Measurements from ENCODE around the gene TRAPPC11. TPM values are rescaled to one million over a fixed set of nuclear protein-coding genes. Genes with fewer than 3 reads are reported as not detected.
"Not testable (repeated sequence)": the region's sequence is repeated elsewhere in the genome, so short reads cannot be mapped to it uniquely, and the experiment has no call there.

TRAPPC11 gene
- 17.2 and 35.7 TPM in 2 replicates for total RNA-seq (2014; rRNA removed; shearing (Covaris generic); ENCODE audit: low replicate concordance)

DNA sequence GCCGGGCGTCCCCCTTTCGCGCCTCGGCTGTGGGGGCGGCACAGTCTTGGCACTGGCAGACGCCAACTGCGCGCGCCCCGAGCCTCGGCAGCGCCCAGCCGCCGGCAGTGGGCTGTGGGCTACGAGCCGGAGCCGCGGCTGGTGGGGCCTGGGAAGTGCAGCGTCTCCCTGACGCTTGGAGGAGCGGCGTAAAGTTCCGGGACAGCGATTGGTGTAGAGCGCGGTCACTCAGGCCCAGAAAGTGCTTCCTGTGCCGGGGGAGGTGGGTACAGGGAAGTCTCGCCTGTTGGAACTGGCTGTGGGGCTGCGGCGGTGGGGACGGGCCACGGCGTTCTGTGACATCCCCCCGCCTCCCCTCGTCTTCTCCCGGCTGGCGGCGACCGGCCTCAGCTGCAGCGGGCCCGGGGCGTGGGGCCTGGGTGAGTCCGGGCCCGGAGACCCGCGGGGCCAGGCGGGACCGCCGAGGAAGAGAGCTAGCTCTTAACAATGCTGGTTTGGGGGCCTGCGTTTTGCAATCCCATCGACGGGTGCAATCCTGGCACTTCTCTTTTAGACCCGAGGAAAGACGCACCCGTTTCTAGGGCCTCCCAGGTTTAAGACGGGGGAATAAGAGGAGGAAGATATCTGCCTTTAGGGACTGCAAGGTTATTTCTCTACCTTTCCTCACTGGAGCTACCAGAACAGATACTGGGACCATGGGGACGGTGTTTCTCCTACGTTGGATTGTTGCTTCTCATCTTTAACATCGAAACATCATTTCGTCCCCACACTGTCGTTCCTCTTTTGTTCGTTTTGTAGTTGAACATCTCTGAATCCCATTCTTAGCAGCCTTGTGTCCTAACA, at the start of gene TRAPPC11, which contains the start of gene RWDD4:
TSS of gene TRAPPC11 (plus strand) at position 265 of the 843 bp plus-strand sequence. CDS start 4,575 bp downstream, outside the sequence.
TSS of gene RWDD4 (minus strand) at position 157 of the 843 bp plus-strand sequence. CDS start 233 bp downstream, outside the sequence.
- in situ Hi-C loops (cut with HindIII; ENCODE audit: low pct_unique_long_range_greater_than_20kb, low sequenced_read_pairs), result no loop called here
- DNase-seq (ENCODE audit: low read depth), result peak; percentile 96

DNA sequence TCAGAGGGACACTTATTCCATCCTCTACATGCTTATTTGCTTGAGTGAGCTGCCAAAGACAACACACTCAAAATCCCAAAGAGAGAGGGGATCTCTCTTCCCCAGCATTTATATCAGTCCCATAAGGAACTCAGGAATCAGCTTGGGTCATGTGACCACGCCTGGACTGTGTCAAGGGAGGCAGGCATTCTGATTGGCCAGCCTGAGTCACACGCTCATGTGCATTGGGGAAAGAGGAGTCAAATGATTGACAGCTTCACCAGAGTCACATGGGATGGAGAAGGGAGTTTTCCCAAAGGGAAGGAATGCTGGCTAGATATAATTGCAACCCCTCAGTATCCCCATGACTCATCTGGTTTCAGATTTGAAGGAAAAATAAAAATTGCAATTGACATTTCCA, 49.1 kb upstream of the TRAPPC11 start:
- peak; percentile 28 for DNase-seq (ENCODE audit: low read depth)
- in situ Hi-C loops (cut with HindIII; ENCODE audit: low pct_unique_long_range_greater_than_20kb, low sequenced_read_pairs), result no loop called here

DNA sequence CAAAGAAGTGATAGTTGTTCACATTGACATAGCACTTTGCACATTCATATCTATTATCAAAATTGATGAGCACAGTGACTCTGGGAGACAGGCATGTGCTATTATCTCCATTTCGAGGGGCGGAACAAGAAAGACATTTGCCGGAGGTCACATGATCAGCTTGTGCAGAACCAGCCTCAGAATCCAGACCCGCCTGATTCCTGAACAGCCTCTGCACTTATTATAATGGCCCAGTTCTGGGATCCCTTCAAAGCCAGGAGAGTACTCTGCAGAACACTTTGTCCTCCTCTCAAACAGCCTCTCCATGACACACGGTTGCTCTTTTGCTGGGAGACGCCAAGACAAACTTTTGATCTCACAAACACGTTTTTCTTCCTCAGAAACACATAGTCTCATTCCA, 48.5 kb upstream of the TRAPPC11 start:
- DNase-seq (ENCODE audit: low read depth), result no peak
- in situ Hi-C loops (cut with HindIII; ENCODE audit: low pct_unique_long_range_greater_than_20kb, low sequenced_read_pairs), result no loop called here

- in situ Hi-C loops (cut with HindIII; ENCODE audit: low pct_unique_long_range_greater_than_20kb, low sequenced_read_pairs), result no loop called here
- no peak for DNase-seq (ENCODE audit: low read depth)
These were observed 47.8 kb upstream of the TRAPPC11 start for GRCh38 chr4:183611210-183611830.

GRCh38 chr4:183612329-183613250, 46.5 kb upstream of the TRAPPC11 start:
- DNase-seq (ENCODE audit: low read depth), result no peak
- in situ Hi-C loops (cut with HindIII; ENCODE audit: low pct_unique_long_range_greater_than_20kb, low sequenced_read_pairs), result no loop called here

GRCh38 chr4:183617075-183617474, 42.0 kb upstream of the TRAPPC11 start:
- in situ Hi-C loops (cut with HindIII; ENCODE audit: low pct_unique_long_range_greater_than_20kb, low sequenced_read_pairs), result no loop called here
- no peak for DNase-seq (ENCODE audit: low read depth)

- in situ Hi-C loops (cut with HindIII; ENCODE audit: low pct_unique_long_range_greater_than_20kb, low sequenced_read_pairs), result no loop called here
- DNase-seq (ENCODE audit: low read depth), result no peak
These were observed 40.4 kb upstream of the TRAPPC11 start for GRCh38 chr4:183618681-183619080.

GRCh38 chr4:183620421-183620820, 38.7 kb upstream of the TRAPPC11 start:
- no peak for DNase-seq (ENCODE audit: low read depth)
- in situ Hi-C loops (cut with HindIII; ENCODE audit: low pct_unique_long_range_greater_than_20kb, low sequenced_read_pairs), result no loop called here

DNA sequence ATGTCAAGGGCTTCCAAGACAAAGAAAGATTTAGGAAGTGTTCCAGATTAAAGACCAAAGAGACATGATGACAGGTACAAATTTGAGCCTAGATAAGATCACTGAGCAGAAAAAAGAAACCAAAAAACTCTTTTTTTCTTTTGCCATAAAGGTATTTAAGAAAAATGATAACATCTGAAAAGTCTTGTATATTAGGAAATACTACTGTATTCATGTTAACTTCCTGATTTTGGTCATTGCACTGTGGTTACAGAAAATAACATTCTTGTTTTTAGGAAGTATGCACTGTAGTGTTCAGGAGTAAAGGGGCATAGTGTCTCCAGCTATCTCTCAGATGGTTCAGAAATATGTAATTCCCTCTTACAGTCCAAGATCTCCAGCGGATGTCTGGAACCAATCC, 37.2 kb upstream of the TRAPPC11 start:
- DNase-seq (ENCODE audit: low read depth), result no peak
- in situ Hi-C loops (cut with HindIII; ENCODE audit: low pct_unique_long_range_greater_than_20kb, low sequenced_read_pairs), result no loop called here

GRCh38 chr4:183624548-183624947, 34.5 kb upstream of the TRAPPC11 start:
- no peak for DNase-seq (ENCODE audit: low read depth)
- in situ Hi-C loops (cut with HindIII; ENCODE audit: low pct_unique_long_range_greater_than_20kb, low sequenced_read_pairs), result no loop called here

- DNase-seq (ENCODE audit: low read depth), result no peak
- in situ Hi-C loops (cut with HindIII; ENCODE audit: low pct_unique_long_range_greater_than_20kb, low sequenced_read_pairs), result no loop called here
These were observed 32.9 kb upstream of the TRAPPC11 start for GRCh38 chr4:183626168-183626567.

GRCh38 chr4:183627286-183627685, 31.8 kb upstream of the TRAPPC11 start:
- in situ Hi-C loops (cut with HindIII; ENCODE audit: low pct_unique_long_range_greater_than_20kb, low sequenced_read_pairs), result not testable (repeated sequence)

GRCh38 chr4:183627979-183628588, 31.0 kb upstream of the TRAPPC11 start:
- in situ Hi-C loops (cut with HindIII; ENCODE audit: low pct_unique_long_range_greater_than_20kb, low sequenced_read_pairs), result no loop called here
- no peak for DNase-seq (ENCODE audit: low read depth)

More at GRCh38 chr4:183627286-183627685, 31.8 kb upstream of the TRAPPC11 start:
- not testable (repeated sequence) for DNase-seq (ENCODE audit: low read depth)

DNA sequence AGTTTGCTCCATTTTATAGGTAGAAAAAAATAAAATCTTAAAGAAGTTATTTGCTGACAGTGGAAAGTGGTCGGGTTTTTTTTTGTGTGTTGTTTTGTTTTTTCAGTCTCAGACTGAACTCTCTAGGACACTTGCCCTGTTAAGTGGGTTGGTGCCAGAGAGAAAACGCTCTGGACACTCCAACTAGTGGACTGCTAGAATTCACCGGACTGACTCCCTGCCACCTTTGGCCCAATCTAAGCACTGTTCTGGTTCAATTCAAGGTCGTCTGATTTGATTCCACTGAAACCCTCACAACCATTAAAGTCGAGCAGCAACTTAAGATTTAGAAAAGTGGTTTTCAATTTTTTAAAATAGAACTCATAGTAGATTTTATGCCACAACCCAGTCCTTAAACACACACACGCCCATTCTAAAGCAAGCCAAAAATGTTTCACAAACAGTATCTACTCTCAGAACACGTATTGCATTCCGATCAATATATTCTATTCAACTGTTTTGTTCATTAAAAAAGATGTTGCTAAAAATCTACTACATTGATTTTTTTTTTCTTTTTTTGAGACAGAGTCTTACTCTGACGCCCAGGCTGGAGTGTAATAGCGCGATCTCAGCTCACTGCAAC, 27.4 kb upstream of the TRAPPC11 start:
- in situ Hi-C loops (cut with HindIII; ENCODE audit: low pct_unique_long_range_greater_than_20kb, low sequenced_read_pairs), result no loop called here
- no peak for DNase-seq (ENCODE audit: low read depth)

DNA sequence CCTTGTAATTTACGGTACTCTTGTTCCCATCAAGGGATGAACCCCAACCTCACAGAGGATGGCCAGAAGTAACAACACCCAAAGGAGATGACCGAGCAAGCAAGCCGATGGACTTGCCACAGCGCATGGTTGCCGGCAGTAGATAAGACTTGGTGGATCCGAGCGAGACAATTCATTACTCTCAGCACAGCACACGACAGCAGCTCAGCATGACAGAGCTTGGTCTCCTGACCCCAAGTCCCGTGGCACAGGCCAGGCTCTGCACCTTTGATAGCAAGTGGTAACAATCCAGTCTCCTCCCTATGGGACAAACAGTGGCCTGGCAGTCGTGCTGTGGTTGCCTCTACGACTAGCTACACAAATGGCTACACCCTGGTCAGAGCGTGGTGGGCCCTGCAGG, 26.4 kb upstream of the TRAPPC11 start:
- DNase-seq (ENCODE audit: low read depth), result no peak
- in situ Hi-C loops (cut with HindIII; ENCODE audit: low pct_unique_long_range_greater_than_20kb, low sequenced_read_pairs), result no loop called here

DNA sequence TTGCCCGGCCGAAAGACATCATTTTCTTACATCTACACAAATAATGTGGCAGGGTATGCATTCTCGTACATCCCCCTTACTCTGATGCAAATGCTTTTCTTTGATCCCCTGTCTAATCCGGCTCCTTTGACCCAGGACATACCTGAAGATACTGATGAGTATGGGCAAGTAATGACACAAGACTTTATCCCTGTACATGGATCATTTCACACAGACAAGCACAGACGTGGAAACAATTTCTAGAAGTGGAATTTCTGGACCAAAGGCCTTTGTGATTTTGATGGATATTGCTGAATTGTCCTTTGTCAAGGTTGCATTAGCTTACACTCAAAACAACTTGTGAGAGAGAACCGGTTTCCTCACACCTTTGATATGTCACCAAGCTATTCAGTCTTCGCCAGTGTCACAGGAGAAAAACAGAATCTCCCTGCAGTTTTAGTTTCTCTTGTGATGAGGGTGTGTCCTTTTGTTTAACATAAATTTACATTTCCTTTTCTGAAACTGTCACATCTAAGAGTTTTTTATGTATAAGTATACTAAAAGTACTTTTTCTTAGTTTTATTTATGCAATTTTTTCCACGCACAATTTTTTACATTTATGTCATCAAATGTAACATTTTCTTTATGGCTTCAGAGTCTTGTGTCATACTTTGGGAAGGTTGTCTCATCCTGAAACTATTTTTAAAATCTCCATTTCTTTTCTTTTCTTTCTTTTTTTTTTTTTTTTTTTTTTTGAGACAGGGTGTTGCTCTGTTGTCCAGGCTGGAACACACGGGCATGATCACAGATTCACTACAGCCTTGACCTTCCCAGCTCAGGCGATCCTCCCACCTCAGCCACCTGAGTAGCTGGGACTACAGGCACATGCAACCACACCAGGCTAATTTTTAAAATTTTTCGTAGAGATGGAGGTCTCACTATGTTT, 25.4 kb upstream of the TRAPPC11 start:
- no peak for DNase-seq (ENCODE audit: low read depth)
- in situ Hi-C loops (cut with HindIII; ENCODE audit: low pct_unique_long_range_greater_than_20kb, low sequenced_read_pairs), result no loop called here

DNA sequence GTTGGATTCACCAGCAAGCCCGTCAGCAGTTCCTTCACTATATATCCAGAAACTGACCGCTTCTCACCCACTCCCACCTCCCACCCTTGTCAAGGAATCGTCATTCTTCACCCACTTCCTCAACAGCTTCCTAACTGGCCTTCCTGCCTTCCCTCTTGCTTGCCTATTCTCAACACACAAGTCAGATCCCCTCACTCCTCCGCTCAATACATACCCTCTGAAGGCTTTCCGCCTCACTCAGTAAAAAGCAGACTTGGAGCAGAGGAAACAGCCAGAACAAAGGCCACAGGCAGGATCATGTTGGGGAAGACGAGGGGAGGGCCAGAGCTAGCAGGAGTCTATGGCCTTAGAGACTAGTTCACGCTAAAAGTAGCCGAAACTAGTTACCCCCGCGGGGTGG, 23.8 kb upstream of the TRAPPC11 start:
- no peak for DNase-seq (ENCODE audit: low read depth)
- in situ Hi-C loops (cut with HindIII; ENCODE audit: low pct_unique_long_range_greater_than_20kb, low sequenced_read_pairs), result no loop called here
